OCI-LY7 (cell line): ENCODE results near the gene FRMD3. TPM values are rescaled to one million over a fixed set of nuclear protein-coding genes. Genes with fewer than 3 reads are reported as not detected.

ENCODE experiments used
- BruUV-seq: library from RNA; stranded (reverse); fragments of 400-500 nt; replicated peaks from 2 replicates; lab custom pipeline; 2021; lab: Mats Ljungman, UMichigan
- CTCF ChIA-PET: fragments of 300-600 bp; sonication (Branson Sonifier 250); formaldehyde crosslinking; loops from one replicate; lab custom pipeline; 2022; ENCODE audit warnings: antibody characterized with exemption; ENCODE audit not compliant: unreplicated experiment; lab: Charles Lee
- POLR2A ChIA-PET: fragments of 300-600 bp; sonication (Branson Sonifier 250); formaldehyde crosslinking; loops from one replicate; lab custom pipeline; 2022; ENCODE audit warnings: antibody characterized with exemption; lab: Charles Lee
- DNase-seq: peaks from one replicate; pipeline ENCODE4 v3.0.0-alpha.2; 2015; ENCODE audit warnings: low spot score
- H2AFZ ChIP-seq: fragments of 200-600 bp; sonication (generic), shearing (Covaris generic); 2 replicates; pipeline ENCODE4 v1.6.1; 2014; ENCODE audit warnings: mild to moderate bottlenecking, antibody characterized with exemption, low read length, moderate library complexity
- H3K27ac ChIP-seq: fragments of 200-600 bp; sonication (generic); 2 replicates; pipeline ENCODE4 v1.5.1; 2014; ENCODE audit warnings: mixed run types, low read depth, mild to moderate bottlenecking, moderate library complexity, low read length, inconsistent platforms; ENCODE audit not compliant: poor library complexity, severe bottlenecking
- H3K36me3 ChIP-seq: fragments of 200-600 bp; sonication (generic); 2 replicates; pipeline ENCODE4 v1.6.1; 2014; ENCODE audit warnings: mild to moderate bottlenecking, antibody characterized with exemption, low read length, moderate library complexity, mixed read lengths; ENCODE audit not compliant: insufficient read depth
- H3K4me1 ChIP-seq: fragments of 200-600 bp; sonication (generic); 2 replicates; pipeline ENCODE4 v1.5.1; 2014; ENCODE audit warnings: mild to moderate bottlenecking, low read length; ENCODE audit not compliant: insufficient read depth, poor library complexity, severe bottlenecking
- H3K4me2 ChIP-seq: fragments of 200-600 bp; sonication (generic); 2 replicates; pipeline ENCODE4 v1.6.1; 2014; ENCODE audit warnings: mild to moderate bottlenecking, low read length
- H3K4me3 ChIP-seq: fragments of 200-600 bp; sonication (generic); 2 replicates; pipeline ENCODE4 v1.5.1; 2014; ENCODE audit warnings: mild to moderate bottlenecking, low read depth, low read length; ENCODE audit not compliant: poor library complexity, severe bottlenecking
- H3K79me2 ChIP-seq: fragments of 200-600 bp; sonication (generic); 2 replicates; pipeline ENCODE4 v1.6.1; 2016; ENCODE audit warnings: low read depth, mild to moderate bottlenecking, low read length, moderate library complexity, mixed read lengths; ENCODE audit not compliant: insufficient read depth
- H3K9me2 ChIP-seq: fragments of 200-600 bp; sonication (generic); 2 replicates; pipeline ENCODE4 v1.6.1; 2016; ENCODE audit warnings: mild to moderate bottlenecking, low read length, mixed read lengths; ENCODE audit not compliant: insufficient read depth
- H3K9me3 ChIP-seq: fragments of 200-600 bp; sonication (generic); 2 replicates; pipeline ENCODE4 v1.6.1; 2014; ENCODE audit warnings: mild to moderate bottlenecking, mixed run types, low read length, mixed read lengths
- H4K20me1 ChIP-seq: fragments of 200-600 bp; sonication (generic); 2 replicates; pipeline ENCODE4 v1.6.1; 2014; ENCODE audit warnings: mild to moderate bottlenecking, antibody characterized with exemption, low read length, moderate library complexity, mixed read lengths; ENCODE audit not compliant: insufficient read depth
- EZH2phosphoT487 ChIP-seq: fragments of 200-600 bp; sonication (generic); IDR thresholded peaks from 2 replicates; pipeline ENCODE4 v1.6.1; 2018; ENCODE audit warnings: low read depth, borderline replicate concordance, mild to moderate bottlenecking, mixed run types, antibody characterized with exemption, low read length, moderate library complexity, mixed read lengths
- intact Hi-C: fragments of 100-400 bp; cut with micrococcal nuclease; formaldehyde crosslinking; loops from one replicate; pipeline ENCODE4 v1.10.0; 2022; ENCODE audit not compliant: unreplicated experiment
- total RNA-seq, 2 experiments: library from RNA; depleted of rRNA in 1 of 2; stranded (reverse); fragments of >200 nt in 1 of 2; shearing (Covaris generic) in 1 of 2; gene quantifications; 2 replicates each; pipeline ENCODE4 v1.2.3, GENCODE V29; 2014 to 2022
- TF ChIP-seq, protein P1 (sequence below): fragments of 200-600 bp; sonication (generic); conservative IDR thresholded peaks from 2 replicates; pipeline ENCODE4 v1.5.1; 2014; ENCODE audit warnings: mild to moderate bottlenecking, antibody characterized with exemption, low read length, moderate library complexity, mixed read lengths

The FRMD3 gene
- total RNA-seq, 2 experiments from 2014 or later, result 0.48 to 1.4 TPM

DNA sequence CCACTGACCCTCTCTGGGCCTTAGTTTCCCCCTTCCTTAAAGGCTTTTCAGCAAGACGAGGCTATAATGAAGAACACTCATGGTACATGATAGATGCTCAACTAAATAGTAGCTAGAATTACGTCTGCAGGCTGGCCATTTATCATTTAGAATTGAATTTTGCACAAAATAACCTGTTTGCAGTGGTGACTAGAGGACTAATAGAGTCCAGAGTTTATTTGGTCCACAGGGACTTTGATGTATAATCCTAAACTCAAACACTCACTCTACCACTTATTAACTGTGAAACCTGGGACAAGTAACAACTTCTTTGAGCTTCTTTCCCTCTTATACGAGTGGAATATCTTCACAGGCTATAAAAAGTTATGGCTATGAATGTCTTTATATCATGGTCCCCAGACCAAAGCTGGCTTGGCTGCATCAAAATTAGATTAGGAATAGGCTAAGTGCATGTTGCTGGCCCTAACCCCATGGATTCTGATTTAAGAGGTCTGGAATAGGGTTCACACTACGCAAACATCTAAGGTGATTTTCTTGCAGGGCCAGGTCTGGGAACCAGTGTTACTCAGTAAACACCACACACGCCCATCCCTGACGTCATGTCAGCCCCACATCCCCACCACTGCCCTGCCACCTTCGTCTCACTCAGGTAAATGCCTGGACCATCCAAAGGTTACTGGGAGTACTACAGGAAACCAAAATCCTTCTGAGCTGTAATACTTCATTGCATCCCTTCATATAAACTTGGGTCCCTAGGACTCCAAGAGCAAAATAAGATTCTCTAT is 150.6 kb downstream of the FRMD3 start:
- H3K27ac ChIP-seq, result no peak overlapping the region
- no peaks in the 10 kb centered on the region for H3K36me3 ChIP-seq
- ChIA-PET POLR2A (no interaction called here), CTCF (no interaction called here)
- no peak overlapping the region for H2AFZ ChIP-seq
- intact Hi-C loops, result no loop called here
- TF ChIP-seq, protein P1, sequence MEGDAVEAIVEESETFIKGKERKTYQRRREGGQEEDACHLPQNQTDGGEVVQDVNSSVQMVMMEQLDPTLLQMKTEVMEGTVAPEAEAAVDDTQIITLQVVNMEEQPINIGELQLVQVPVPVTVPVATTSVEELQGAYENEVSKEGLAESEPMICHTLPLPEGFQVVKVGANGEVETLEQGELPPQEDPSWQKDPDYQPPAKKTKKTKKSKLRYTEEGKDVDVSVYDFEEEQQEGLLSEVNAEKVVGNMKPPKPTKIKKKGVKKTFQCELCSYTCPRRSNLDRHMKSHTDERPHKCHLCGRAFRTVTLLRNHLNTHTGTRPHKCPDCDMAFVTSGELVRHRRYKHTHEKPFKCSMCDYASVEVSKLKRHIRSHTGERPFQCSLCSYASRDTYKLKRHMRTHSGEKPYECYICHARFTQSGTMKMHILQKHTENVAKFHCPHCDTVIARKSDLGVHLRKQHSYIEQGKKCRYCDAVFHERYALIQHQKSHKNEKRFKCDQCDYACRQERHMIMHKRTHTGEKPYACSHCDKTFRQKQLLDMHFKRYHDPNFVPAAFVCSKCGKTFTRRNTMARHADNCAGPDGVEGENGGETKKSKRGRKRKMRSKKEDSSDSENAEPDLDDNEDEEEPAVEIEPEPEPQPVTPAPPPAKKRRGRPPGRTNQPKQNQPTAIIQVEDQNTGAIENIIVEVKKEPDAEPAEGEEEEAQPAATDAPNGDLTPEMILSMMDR, result no peak
- TF ChIP-seq EZH2phosphoT487, result no peak
- H3K9me2 ChIP-seq, result no peaks in the 10 kb centered on the region
- no TSS peak for BruUV-seq
- no peak for DNase-seq
- no peaks in the 10 kb centered on the region for H3K79me2 ChIP-seq
- H3K4me3 ChIP-seq, result no peak overlapping the region
- no peak overlapping the region for H3K4me2 ChIP-seq
- no peaks in the 10 kb centered on the region for H3K9me3 ChIP-seq
- no peaks in the 10 kb centered on the region for H3K4me1 ChIP-seq
- H4K20me1 ChIP-seq, result no peaks in the 10 kb centered on the region

DNA sequence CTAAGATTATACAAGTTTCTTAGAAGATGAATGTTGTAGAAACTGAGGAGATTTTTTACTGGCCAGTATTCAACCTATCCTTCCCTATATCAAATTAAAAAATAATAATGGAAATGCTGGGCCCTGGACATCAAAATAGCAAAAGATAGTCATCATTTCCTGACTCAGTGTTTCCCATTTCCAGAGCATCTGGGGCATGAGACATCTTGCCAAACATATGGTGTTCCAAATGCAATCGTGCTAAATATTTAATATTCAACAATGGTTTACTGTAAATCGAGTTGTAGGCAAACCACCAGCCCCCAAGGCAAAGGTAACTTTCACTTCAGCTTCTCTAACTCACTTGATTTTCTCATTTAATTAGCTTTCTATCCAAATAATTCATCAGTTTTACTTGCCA is 152.9 kb downstream of the FRMD3 start:
- Histone ChIP-seq H3K27ac (no peak overlapping the region), H3K79me2 (no peaks in the 10 kb centered on the region), H2AFZ (no peak overlapping the region), H3K36me3 (no peaks in the 10 kb centered on the region), H4K20me1 (no peaks in the 10 kb centered on the region), H3K4me2 (no peak overlapping the region), H3K9me3 (no peaks in the 10 kb centered on the region), H3K9me2 (no peaks in the 10 kb centered on the region), H3K4me1 (no peaks in the 10 kb centered on the region), H3K4me3 (no peak overlapping the region)
- POLR2A ChIA-PET, result interaction anchor here (0.5 to 0.7 kb wide), 3 partner anchors 30 to 1276 kb away, joined by 3 to 5 read pairs (median 3); no protein-coding TSS in a partner anchor
- TF ChIP-seq, protein P1, result no peak
- no peak for TF ChIP-seq EZH2phosphoT487
- DNase-seq, result no peak
- CTCF ChIA-PET, result no interaction called here
- no TSS peak for BruUV-seq
- intact Hi-C loops, result no loop called here

DNA sequence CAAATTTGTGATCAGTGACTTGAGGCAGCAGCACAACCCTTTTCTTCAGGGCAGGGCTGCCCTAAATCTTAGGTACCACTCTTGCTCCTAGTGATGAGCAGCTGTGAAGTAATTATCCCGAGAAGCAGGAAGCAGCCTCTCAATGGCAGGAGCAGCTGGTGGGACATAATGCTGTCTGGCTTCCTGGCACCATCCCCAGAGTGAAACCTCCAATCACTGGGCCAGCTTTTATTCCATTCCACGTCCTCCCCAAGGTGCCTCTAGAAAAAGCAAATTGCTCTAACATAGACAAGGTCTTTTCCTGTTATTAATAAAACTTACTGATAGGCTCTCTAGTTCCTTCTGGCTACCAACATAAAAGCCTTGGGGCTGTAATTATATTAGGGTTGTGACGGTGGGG is 154.0 kb downstream of the FRMD3 start:
- no peak for TF ChIP-seq EZH2phosphoT487
- TF ChIP-seq, protein P1, result no peak
- no peak overlapping the region for H3K4me2 ChIP-seq
- no TSS peak for BruUV-seq
- ChIA-PET POLR2A (interaction anchor here (0.7 kb wide), 1 partner anchor 45 kb away, joined by 3 read pairs; no protein-coding TSS in a partner anchor), CTCF (no interaction called here)
- no peak overlapping the region for H3K4me3 ChIP-seq
- H2AFZ ChIP-seq, result no peak overlapping the region
- no peaks in the 10 kb centered on the region for H3K9me2 ChIP-seq
- intact Hi-C loops, result no loop called here
- no peaks in the 10 kb centered on the region for H3K36me3 ChIP-seq
- no peak for DNase-seq
- no peaks in the 10 kb centered on the region for H3K9me3 ChIP-seq
- no peaks in the 10 kb centered on the region for H4K20me1 ChIP-seq
- no peaks in the 10 kb centered on the region for H3K4me1 ChIP-seq
- no peaks in the 10 kb centered on the region for H3K79me2 ChIP-seq
- no peak overlapping the region for H3K27ac ChIP-seq
